ENCODE measurements around the gene OR8K5. TPM values are rescaled to one million over a fixed set of nuclear protein-coding genes. Genes with fewer than 3 reads are reported as not detected.

OR8K5 gene
- total RNA-seq, 1 donor from 2014 or later, result not detected

GRCh38 chr11:56183459-56183858 is 23.3 kb upstream of the OR8K5 start:
- no peak for TF ChIP-seq CTCF (IDR thresholded peaks at IDR 0.05; ENCODE audit: partially characterized antibody, unreplicated experiment)
- no peaks in the 10 kb centered on the region for H3K9me3 Mint-ChIP-seq (ENCODE audit: unreplicated experiment)
- H3K27me3 Mint-ChIP-seq (ENCODE audit: unreplicated experiment), result peaks cover 2% of the 10 kb centered on the region
- DNase-seq, result no peak
- no peak overlapping the region for H3K4me3 Mint-ChIP-seq (ENCODE audit: unreplicated experiment)
- H3K4me1 Mint-ChIP-seq (ENCODE audit: low read depth, unreplicated experiment), result no peaks in the 10 kb centered on the region
- H3K27ac Mint-ChIP-seq (ENCODE audit: unreplicated experiment), result no peak overlapping the region
- H3K36me3 Mint-ChIP-seq (ENCODE audit: unreplicated experiment), result no peaks in the 10 kb centered on the region

GRCh38 chr11:56176318-56176717 is 16.2 kb upstream of the OR8K5 start, which contains the start of gene OR5J2:
Gene OR5J2, plus strand, starts transcription at chr11:56176618. Its CDS starts 0 bp downstream, at chr11:56176618.
- no peaks in the 10 kb centered on the region for H3K9me3 Mint-ChIP-seq (ENCODE audit: unreplicated experiment)
- no peak within 1 kb of the TSS for H3K27ac Mint-ChIP-seq (ENCODE audit: unreplicated experiment)
- no peaks in the 10 kb centered on the region for H3K4me1 Mint-ChIP-seq (ENCODE audit: low read depth, unreplicated experiment)
- no peak for TF ChIP-seq CTCF (IDR thresholded peaks at IDR 0.05; ENCODE audit: partially characterized antibody, unreplicated experiment)
- H3K4me3 Mint-ChIP-seq (ENCODE audit: unreplicated experiment), result no peak within 1 kb of the TSS
- no peaks in the 10 kb centered on the region for H3K27me3 Mint-ChIP-seq (ENCODE audit: unreplicated experiment)
- no peak for DNase-seq
- H3K36me3 Mint-ChIP-seq (ENCODE audit: unreplicated experiment), result no peaks in the 10 kb centered on the region

GRCh38 chr11:56172256-56172830 is 12.2 kb upstream of the OR8K5 start:
- Mint-ChIP-seq H3K36me3 (ENCODE audit: unreplicated experiment) (no peaks in the 10 kb centered on the region), H3K4me1 (ENCODE audit: low read depth, unreplicated experiment) (no peaks in the 10 kb centered on the region), H3K27me3 (ENCODE audit: unreplicated experiment) (no peaks in the 10 kb centered on the region), H3K27ac (ENCODE audit: unreplicated experiment) (no peak overlapping the region), H3K9me3 (ENCODE audit: unreplicated experiment) (no peaks in the 10 kb centered on the region), H3K4me3 (ENCODE audit: unreplicated experiment) (no peak overlapping the region)
- no peak for TF ChIP-seq CTCF (IDR thresholded peaks at IDR 0.05; ENCODE audit: partially characterized antibody, unreplicated experiment)
- DNase-seq, result no peak

GRCh38 chr11:56163804-56164203 is 3.7 kb upstream of the OR8K5 start:
- Mint-ChIP-seq H3K4me1 (ENCODE audit: low read depth, unreplicated experiment) (no peaks in the 10 kb centered on the region), H3K36me3 (ENCODE audit: unreplicated experiment) (no peaks in the 10 kb centered on the region), H3K9me3 (ENCODE audit: unreplicated experiment) (peaks cover 1% of the 10 kb centered on the region), H3K27ac (ENCODE audit: unreplicated experiment) (no peak overlapping the region), H3K27me3 (ENCODE audit: unreplicated experiment) (no peaks in the 10 kb centered on the region), H3K4me3 (ENCODE audit: unreplicated experiment) (no peak overlapping the region)
- no peak for TF ChIP-seq CTCF (IDR thresholded peaks at IDR 0.05; ENCODE audit: partially characterized antibody, unreplicated experiment)
- no peak for DNase-seq

- Mint-ChIP-seq H3K4me1 (ENCODE audit: low read depth, unreplicated experiment) (no peaks in the 10 kb centered on the region), H3K9me3 (ENCODE audit: unreplicated experiment) (peaks cover 5% of the 10 kb centered on the region), H3K36me3 (ENCODE audit: unreplicated experiment) (peaks cover 4% of the 10 kb centered on the region), H3K4me3 (ENCODE audit: unreplicated experiment) (no peak overlapping the region), H3K27ac (ENCODE audit: unreplicated experiment) (no peak overlapping the region), H3K27me3 (ENCODE audit: unreplicated experiment) (peaks cover 2% of the 10 kb centered on the region)
- no peak for TF ChIP-seq CTCF (IDR thresholded peaks at IDR 0.05; ENCODE audit: partially characterized antibody, unreplicated experiment)
- no peak for DNase-seq
These were observed 7.8 kb downstream of the OR8K5 start for GRCh38 chr11:56152333-56152732.
